ENCODE measurements around the gene GAS7. TPM values are rescaled to one million over a fixed set of nuclear protein-coding genes. Genes with fewer than 3 reads are reported as not detected.

The GAS7 gene
- total RNA-seq, 1 experiment from 2014 or later, result 20.3 TPM

GRCh38 chr17:10171581-10171981 lies 26.8 kb downstream of the GAS7 start:
- no peak for DNase-seq (ENCODE audit: low read depth)

- no peak for DNase-seq (ENCODE audit: low read depth)
Measured at GRCh38 chr17:10171122-10171571, 27.3 kb downstream of the GAS7 start.

- DNase-seq (ENCODE audit: low read depth), result no peak
Measured at GRCh38 chr17:10170233-10170632, 28.2 kb downstream of the GAS7 start.

- no peak for DNase-seq (ENCODE audit: low read depth)
Measured at GRCh38 chr17:10169290-10169689, 29.1 kb downstream of the GAS7 start.

- DNase-seq (ENCODE audit: low read depth), result no peak
Measured at GRCh38 chr17:10166176-10166935, 32.0 kb downstream of the GAS7 start.

GRCh38 chr17:10162096-10162495 lies 36.3 kb downstream of the GAS7 start:
- DNase-seq (ENCODE audit: low read depth), result peak; percentile 23

- no peak for DNase-seq (ENCODE audit: low read depth)
Measured at GRCh38 chr17:10161386-10161785, 37.0 kb downstream of the GAS7 start.

- DNase-seq (ENCODE audit: low read depth), result no peak
Measured at GRCh38 chr17:10156948-10157607, 41.3 kb downstream of the GAS7 start.

GRCh38 chr17:10156599-10156947 lies 41.8 kb downstream of the GAS7 start:
- no peak for DNase-seq (ENCODE audit: low read depth)

- DNase-seq (ENCODE audit: low read depth), result no peak
Measured at GRCh38 chr17:10156077-10156435, 42.4 kb downstream of the GAS7 start.

GRCh38 chr17:10155371-10156076 lies 42.9 kb downstream of the GAS7 start:
- DNase-seq (ENCODE audit: low read depth), result no peak

- peak; percentile 29 for DNase-seq (ENCODE audit: low read depth)
Measured at GRCh38 chr17:10151667-10152496, 46.5 kb downstream of the GAS7 start.

- DNase-seq (ENCODE audit: low read depth), result peak; percentile 89
Measured at GRCh38 chr17:10149573-10150399, 48.6 kb downstream of the GAS7 start.

GRCh38 chr17:10147761-10148415 lies 50.5 kb downstream of the GAS7 start:
- DNase-seq (ENCODE audit: low read depth), result no peak

GRCh38 chr17:10147040-10147439 lies 51.4 kb downstream of the GAS7 start:
- no peak for DNase-seq (ENCODE audit: low read depth)

- no peak for DNase-seq (ENCODE audit: low read depth)
Measured at GRCh38 chr17:10144982-10145381, 53.4 kb downstream of the GAS7 start.

GRCh38 chr17:10144456-10144855 lies 54.0 kb downstream of the GAS7 start:
- DNase-seq (ENCODE audit: low read depth), result no peak

GRCh38 chr17:10141436-10141835 lies 57.0 kb downstream of the GAS7 start:
- no peak for DNase-seq (ENCODE audit: low read depth)

- no peak for DNase-seq (ENCODE audit: low read depth)
Measured at GRCh38 chr17:10139577-10139976, 58.8 kb downstream of the GAS7 start.

GRCh38 chr17:10136258-10136981 lies 62.0 kb downstream of the GAS7 start:
- DNase-seq (ENCODE audit: low read depth), result no peak

All from RPMI7951 (cell line).